Skeletal muscle satellite cell (primary cell): ENCODE results near the gene TRIOBP.
"Not testable (repeated sequence)": the region's sequence is repeated elsewhere in the genome, so short reads cannot be mapped to it uniquely, and the experiment has no call there.

ENCODE experiments used
- H3K27me3 ChIP-seq: 2 replicates; pipeline ENCODE4 v1.7.0; 2013; ENCODE audit warnings: low read length; ENCODE audit not compliant: control insufficient read depth, insufficient read depth
- H3K36me3 ChIP-seq: 2 replicates; pipeline ENCODE4 v1.7.0; 2013; ENCODE audit warnings: mild to moderate bottlenecking, control low read depth, low read length; ENCODE audit not compliant: insufficient read depth
- H3K4me1 ChIP-seq: 2 replicates; pipeline ENCODE4 v1.7.0; 2013; ENCODE audit warnings: low read length; ENCODE audit not compliant: control insufficient read depth, insufficient read depth
- H3K4me2 ChIP-seq: 2 replicates; pipeline ENCODE4 v1.7.0; 2013; ENCODE audit warnings: mild to moderate bottlenecking, low read length
- H3K4me3 ChIP-seq: 2 replicates; pipeline ENCODE4 v1.7.0; 2013; ENCODE audit warnings: low read length
- H3K9ac ChIP-seq: 2 replicates; pipeline ENCODE4 v1.7.0; 2013; ENCODE audit warnings: mild to moderate bottlenecking, low read depth, low read length, moderate library complexity
- H3K9me3 ChIP-seq: replicated peaks from 2 replicates; pipeline ENCODE4 v1.7.0; 2013; ENCODE audit warnings: mild to moderate bottlenecking, control low read depth, low read length

TRIOBP gene

GRCh38 chr22:37717746-37718305 is 21.0 kb downstream of the TRIOBP start:
- H3K9ac ChIP-seq, H3K4me3 ChIP-seq, H3K4me1 ChIP-seq, H3K9me3 ChIP-seq, H3K36me3 ChIP-seq, H3K27me3 ChIP-seq, H3K4me2 ChIP-seq: not testable (repeated sequence)

- Histone ChIP-seq H3K4me3 (no peak overlapping the region), H3K4me2 (no peak overlapping the region), H3K27me3 (no peaks in the 10 kb centered on the region), H3K9me3 (no peaks in the 10 kb centered on the region), H3K4me1 (peaks cover 4% of the 10 kb centered on the region), H3K36me3 (no peaks in the 10 kb centered on the region), H3K9ac (no peak overlapping the region)
These were observed 28.8 kb downstream of the TRIOBP start for GRCh38 chr22:37725551-37726240.

GRCh38 chr22:37726241-37726887 is 29.5 kb downstream of the TRIOBP start:
- Histone ChIP-seq H3K4me3 (no peak overlapping the region), H3K9me3 (no peaks in the 10 kb centered on the region)

GRCh38 chr22:37728620-37729019 is 31.8 kb downstream of the TRIOBP start:
- H3K4me2 ChIP-seq, result no peak overlapping the region
- H3K27me3 ChIP-seq, result no peaks in the 10 kb centered on the region
- H3K4me1 ChIP-seq, result peaks cover 4% of the 10 kb centered on the region
- H3K9me3 ChIP-seq, result no peaks in the 10 kb centered on the region
- no peak overlapping the region for H3K4me3 ChIP-seq
- no peak overlapping the region for H3K9ac ChIP-seq
- H3K36me3 ChIP-seq, result no peaks in the 10 kb centered on the region

More at GRCh38 chr22:37726241-37726887, 29.5 kb downstream of the TRIOBP start:
- no peak overlapping the region for H3K4me2 ChIP-seq
- peaks cover 4% of the 10 kb centered on the region for H3K4me1 ChIP-seq
- no peak overlapping the region for H3K9ac ChIP-seq
- H3K36me3 ChIP-seq, result no peaks in the 10 kb centered on the region
- no peaks in the 10 kb centered on the region for H3K27me3 ChIP-seq

GRCh38 chr22:37731804-37732471 is 35.1 kb downstream of the TRIOBP start:
- no peaks in the 10 kb centered on the region for H3K9me3 ChIP-seq
- H3K9ac ChIP-seq, result no peak overlapping the region
- no peaks in the 10 kb centered on the region for H3K36me3 ChIP-seq
- H3K4me3 ChIP-seq, result no peak overlapping the region
- H3K27me3 ChIP-seq, result no peaks in the 10 kb centered on the region
- no peak overlapping the region for H3K4me2 ChIP-seq
- H3K4me1 ChIP-seq, result peaks cover 4% of the 10 kb centered on the region

GRCh38 chr22:37732699-37733607 is 36.1 kb downstream of the TRIOBP start:
- Histone ChIP-seq H3K9me3 (no peaks in the 10 kb centered on the region), H3K4me2 (no peak overlapping the region), H3K36me3 (no peaks in the 10 kb centered on the region), H3K4me3 (no peak overlapping the region), H3K9ac (no peak overlapping the region), H3K4me1 (peaks cover 4% of the 10 kb centered on the region), H3K27me3 (no peaks in the 10 kb centered on the region)

GRCh38 chr22:37733625-37734401 is 37.0 kb downstream of the TRIOBP start:
- H3K9ac ChIP-seq, result no peak overlapping the region
- no peaks in the 10 kb centered on the region for H3K27me3 ChIP-seq
- H3K4me3 ChIP-seq, result no peak overlapping the region
- peaks cover 2% of the 10 kb centered on the region for H3K4me1 ChIP-seq
- H3K36me3 ChIP-seq, result no peaks in the 10 kb centered on the region
- H3K4me2 ChIP-seq, result no peak overlapping the region
- H3K9me3 ChIP-seq, result no peaks in the 10 kb centered on the region

GRCh38 chr22:37734402-37734700 is 37.5 kb downstream of the TRIOBP start:
- H3K4me2 ChIP-seq, result no peak overlapping the region
- no peaks in the 10 kb centered on the region for H3K9me3 ChIP-seq
- no peaks in the 10 kb centered on the region for H3K27me3 ChIP-seq
- H3K36me3 ChIP-seq, result no peaks in the 10 kb centered on the region
- no peak overlapping the region for H3K9ac ChIP-seq
- H3K4me1 ChIP-seq, result peaks cover 7% of the 10 kb centered on the region
- no peak overlapping the region for H3K4me3 ChIP-seq

GRCh38 chr22:37734964-37735451 is 38.2 kb downstream of the TRIOBP start:
- H3K36me3 ChIP-seq, result no peaks in the 10 kb centered on the region
- H3K4me1 ChIP-seq, result peaks cover 9% of the 10 kb centered on the region
- no peak overlapping the region for H3K9ac ChIP-seq
- no peak overlapping the region for H3K4me3 ChIP-seq
- H3K27me3 ChIP-seq, result no peaks in the 10 kb centered on the region
- H3K4me2 ChIP-seq, result no peak overlapping the region
- H3K9me3 ChIP-seq, result no peaks in the 10 kb centered on the region

- Histone ChIP-seq H3K36me3 (no peaks in the 10 kb centered on the region), H3K27me3 (no peaks in the 10 kb centered on the region), H3K4me2 (no peak overlapping the region), H3K9me3 (no peaks in the 10 kb centered on the region), H3K9ac (no peak overlapping the region), H3K4me3 (no peak overlapping the region), H3K4me1 (peaks cover 44% of the 10 kb centered on the region)
These were observed 42.2 kb downstream of the TRIOBP start for GRCh38 chr22:37739035-37739434.
